HepG2 (cell line): ENCODE results near the gene CEMP1. TPM values are rescaled to one million over a fixed set of nuclear protein-coding genes. Genes with fewer than 3 reads are reported as not detected.
A peak's percentile ranks its signal among the peaks of the same experiment; 100 is the strongest.

Source experiments
- DNMT1 ChIP-seq: sonication (generic); formaldehyde crosslinking; IDR thresholded peaks from 2 replicates; pipeline ENCODE4 v1.5.1; 2020; ENCODE audit warnings: mild to moderate bottlenecking, missing genetic modification reagents
- ETV5 ChIP-seq: IDR thresholded peaks from 2 replicates; pipeline ENCODE4 v1.6.1; 2018; ENCODE audit warnings: missing biosample characterization, missing genetic modification reagents, inconsistent platforms, borderline replicate concordance
- ETV6 ChIP-seq: sonication (generic); formaldehyde crosslinking; conservative IDR thresholded peaks from 2 replicates; pipeline ENCODE4 v1.4.0; 2020; ENCODE audit warnings: missing genetic modification reagents
- HNF4G ChIP-seq, 2 experiments: sonication (generic) in 1 of 2; formaldehyde crosslinking in 1 of 2; IDR thresholded peaks; 2 replicates each; pipeline versions ENCODE4 v1.4.0 to v1.6.1; 2011 to 2020; ENCODE audit warnings: borderline replicate concordance in 2 of 2, low read depth in 2 of 2, mild to moderate bottlenecking in 2 of 2, low read length in 1 of 2, missing genetic modification reagents in 1 of 2, moderate library complexity in 1 of 2
- KMT2A ChIP-seq: sonication (generic); formaldehyde crosslinking; IDR thresholded peaks from 2 replicates; pipeline ENCODE4 v1.4.0; 2020; ENCODE audit warnings: missing genetic modification reagents
- LCORL ChIP-seq, 2 experiments: fragments of 450-650 bp in 1 of 2; sonication (generic) in 1 of 2; formaldehyde crosslinking in 1 of 2; IDR thresholded peaks; 2 replicates each; pipeline versions ENCODE4 v1.5.0 to v1.6.1; 2017 to 2020; ENCODE audit warnings: antibody characterized with exemption in 1 of 2, missing genetic modification reagents in 1 of 2
- MED13 ChIP-seq: sonication (generic); formaldehyde crosslinking; IDR thresholded peaks from 2 replicates; pipeline ENCODE4 v1.5.0; 2020; ENCODE audit warnings: missing genetic modification reagents
- MXD4 ChIP-seq: IDR thresholded peaks from 2 replicates; pipeline ENCODE4 v1.6.1; 2016; ENCODE audit warnings: mild to moderate bottlenecking, missing biosample characterization, missing genetic modification reagents
- MYNN ChIP-seq: sonication (generic); formaldehyde crosslinking; IDR thresholded peaks from 2 replicates; pipeline ENCODE4 v1.4.0; 2020; ENCODE audit warnings: mild to moderate bottlenecking, low read depth, missing genetic modification reagents
- PCBP1 ChIP-seq: fragments of 200-400 bp; formaldehyde crosslinking; IDR thresholded peaks from 2 replicates; pipeline ENCODE4 v1.6.1; 2017; ENCODE audit warnings: mild to moderate bottlenecking, low read depth, low read length, borderline replicate concordance
- PHF5A ChIP-seq: IDR thresholded peaks from one replicate; pipeline ENCODE4 v1.6.1; 2018; ENCODE audit warnings: low read depth, missing genetic modification reagents; ENCODE audit not compliant: unreplicated experiment
- PLRG1 ChIP-seq: fragments of 450-650 bp; conservative IDR thresholded peaks from 2 replicates; pipeline ENCODE4 v1.6.1; 2016
- REST ChIP-seq, 2 experiments: IDR thresholded peaks; 2 replicates each; pipeline ENCODE4 v1.6.1; 2011 to 2012; ENCODE audit warnings: low read length in 2 of 2, borderline replicate concordance in 1 of 2, low read depth in 1 of 2, mild to moderate bottlenecking in 1 of 2, moderate library complexity in 1 of 2
- ZFAT ChIP-seq: sonication (generic); formaldehyde crosslinking; conservative IDR thresholded peaks from 2 replicates; pipeline ENCODE4 v1.8.1; 2023; ENCODE audit warnings: missing genetic modification reagents, inconsistent platforms
- ZKSCAN1 ChIP-seq: fragments of 150-350 bp; IDR thresholded peaks from 2 replicates; pipeline ENCODE4 v1.6.1; 2014; ENCODE audit warnings: low read length
- ZKSCAN5 ChIP-seq: sonication (generic); formaldehyde crosslinking; IDR thresholded peaks from 2 replicates; pipeline ENCODE4 v1.5.1; 2020; ENCODE audit warnings: mild to moderate bottlenecking, missing genetic modification reagents
- ZNF180 ChIP-seq: sonication (generic); formaldehyde crosslinking; IDR thresholded peaks from 2 replicates; pipeline ENCODE4 v1.4.0; 2020; ENCODE audit warnings: low read depth, missing genetic modification reagents, borderline replicate concordance
- ZNF235 ChIP-seq: sonication (generic); formaldehyde crosslinking; IDR thresholded peaks from 2 replicates; pipeline ENCODE4 v1.8.1; 2023; ENCODE audit warnings: mild to moderate bottlenecking, missing genetic modification reagents, borderline replicate concordance
- ZNF354B ChIP-seq: sonication (generic); formaldehyde crosslinking; IDR thresholded peaks from 2 replicates; pipeline ENCODE4 v1.8.0; 2022; ENCODE audit warnings: mild to moderate bottlenecking, missing genetic modification reagents
- ZNF614 ChIP-seq: IDR thresholded peaks from 2 replicates; pipeline ENCODE4 v1.6.1; 2018; ENCODE audit warnings: missing biosample characterization, missing genetic modification reagents, inconsistent platforms, borderline replicate concordance
- ZNF615 ChIP-seq: sonication (generic); formaldehyde crosslinking; IDR thresholded peaks from 2 replicates; pipeline ENCODE4 v1.5.0; 2020; ENCODE audit warnings: mild to moderate bottlenecking, missing genetic modification reagents, borderline replicate concordance
- ZSCAN12 ChIP-seq: sonication (generic); formaldehyde crosslinking; IDR thresholded peaks from 2 replicates; pipeline ENCODE4 v1.9.0; 2021; ENCODE audit warnings: mild to moderate bottlenecking, missing genetic modification reagents
- ZSCAN9 ChIP-seq: IDR thresholded peaks from 2 replicates; pipeline ENCODE4 v1.6.1; 2016; ENCODE audit warnings: borderline replicate concordance
- polyA plus RNA-seq, 8 experiments: library from polyadenylated mRNA; depleted of rRNA in 3 of 8; stranded (reverse) in 7 of 8; unstranded in 1 of 8; fragments of >200 nt; fragmentation: Illumina TruSeq in 4 of 8; extraction: Trizol in 4 of 8; gene quantifications; 2 replicates each; pipeline versions ENCODE4 v1.2.1 to v1.2.3, GENCODE V29; 2011 to 2016; ENCODE audit warnings: low read depth in 4 of 8, missing spikeins in 1 of 8, mixed read lengths in 1 of 8; ENCODE audit not compliant: insufficient read depth in 1 of 8
- total RNA-seq, 5 experiments: library from RNA; depleted of rRNA; stranded (reverse); fragments of >200 nt; fragmentation: Illumina TruSeq; extraction: Trizol; gene quantifications; 2 replicates each; pipeline ENCODE4 v1.2.3, GENCODE V29; 2016; ENCODE audit warnings: low read depth in 1 of 5

The CEMP1 gene
- total and polyA plus RNA-seq, 2 of the 13 experiments (the other 11 are each of a cell fraction or from before 2014, with no cell fraction given), result not detected

GRCh38 chr16:2531696-2532493 is 687 bp upstream of the CEMP1 start (continued):
- TF ChIP-seq LCORL (IDR thresholded peaks at IDR 0.05) (no peak), LCORL (CRISPR knock-in tag; IDR thresholded peaks at IDR 0.05) (peak; percentile 59; the same call in 1 of the 2 replicates), MXD4 (CRISPR knock-in tag) (peak; percentile 73), MYNN (CRISPR knock-in tag) (no peak), ZFAT (CRISPR knock-in tag) (no peak), PLRG1 (no peak), ZKSCAN1 (no peak), REST (IDR thresholded peaks at IDR 0.05; ENCODE audit: borderline replicate concordance in 1 of 2, low read depth in 1 of 2, low read length in 2 of 2) (no peak), ZNF180 (CRISPR knock-in tag) (no peak), PHF5A (CRISPR knock-in tag) (peak; percentile 81), ETV6 (CRISPR knock-in tag) (0 out of 2 replicates have a peak, but pooled peaks have one; percentile 33), ZSCAN9 (CRISPR knock-in tag) (peak; percentile 21; the same call in 1 of the 2 replicates), ZNF615 (0 out of 2 replicates have a peak, but pooled peaks have one; percentile 65), ZNF354B (CRISPR knock-in tag) (no peak), ZKSCAN5 (CRISPR knock-in tag) (no peak), DNMT1 (CRISPR knock-in tag) (peak; percentile 77; the same call in 1 of the 2 replicates), PCBP1 (no peak), KMT2A (CRISPR knock-in tag) (peak; percentile 73), ZNF235 (CRISPR knock-in tag) (no peak; the same call in 1 of the 2 replicates), ZNF614 (CRISPR knock-in tag) (0 out of 2 replicates have a peak, but pooled peaks have one; percentile 49), ZSCAN12 (CRISPR knock-in tag) (0 out of 2 replicates have a peak, but pooled peaks have one; percentile 38), MED13 (CRISPR knock-in tag) (no peak), HNF4G (IDR thresholded peaks at IDR 0.05; ENCODE audit: borderline replicate concordance, low read depth, low read length) (no peak), HNF4G (CRISPR knock-in tag; IDR thresholded peaks at IDR 0.05; ENCODE audit: borderline replicate concordance, low read depth) (0 out of 2 replicates have a peak, but pooled peaks have one; percentile 23), ETV5 (peak; percentile 33; the same call in 1 of the 2 replicates)
